GM19324 (cell line): ENCODE results near the gene CCDC136.

Experiments
- ATAC-seq: cut with Tn5 transposase; IDR thresholded peaks from one replicate; pipeline ENCODE4 v1.9.1; 2021; ENCODE audit warnings: mild to moderate bottlenecking, moderate library complexity; ENCODE audit not compliant: unreplicated experiment, low FRiP score

CCDC136 gene

GRCh38 chr7:128858380-128859231, 66.8 kb downstream of the CCDC136 start:
- ATAC-seq = no peak

GRCh38 chr7:128859232-128860157, 67.7 kb downstream of the CCDC136 start:
- ATAC-seq = no peak

- ATAC-seq = no peak
These were observed 68.6 kb downstream of the CCDC136 start for GRCh38 chr7:128860158-128861073.

GRCh38 chr7:128861957-128862570, 70.3 kb downstream of the CCDC136 start:
- no peak for ATAC-seq

GRCh38 chr7:128862571-128863432, 71.0 kb downstream of the CCDC136 start, which contains the start of gene ATP6V1F:
Gene ATP6V1F (plus strand): TSS chr7:128862856. CDS start chr7:128862905, 49 bp downstream.
- peak; percentile 91 for ATAC-seq

- peak; percentile 13 for ATAC-seq
These were observed 71.7 kb downstream of the CCDC136 start for GRCh38 chr7:128863433-128863989.

GRCh38 chr7:128865303-128865702, 73.5 kb downstream of the CCDC136 start:
- ATAC-seq = no peak

- ATAC-seq = no peak
These were observed 74.5 kb downstream of the CCDC136 start for GRCh38 chr7:128865996-128866877.

- ATAC-seq = no peak
These were observed 75.5 kb downstream of the CCDC136 start for GRCh38 chr7:128867241-128867640.

GRCh38 chr7:128867842-128868623, 76.3 kb downstream of the CCDC136 start:
- no peak for ATAC-seq

GRCh38 chr7:128868624-128869137, 76.9 kb downstream of the CCDC136 start:
- no peak for ATAC-seq

GRCh38 chr7:128869138-128869943, 77.6 kb downstream of the CCDC136 start:
- peak; percentile 59 for ATAC-seq

GRCh38 chr7:128869944-128870285, 78.1 kb downstream of the CCDC136 start:
- ATAC-seq = no peak

- ATAC-seq = no peak
These were observed 79.3 kb downstream of the CCDC136 start for GRCh38 chr7:128871050-128871449.
